Measurements from ENCODE around the gene TBC1D4. TPM values are rescaled to one million over a fixed set of nuclear protein-coding genes. Genes with fewer than 3 reads are reported as not detected.

Gene TBC1D4
- total RNA-seq: 1 to 10 TPM; 2.9 to 7.2 TPM

DNA sequence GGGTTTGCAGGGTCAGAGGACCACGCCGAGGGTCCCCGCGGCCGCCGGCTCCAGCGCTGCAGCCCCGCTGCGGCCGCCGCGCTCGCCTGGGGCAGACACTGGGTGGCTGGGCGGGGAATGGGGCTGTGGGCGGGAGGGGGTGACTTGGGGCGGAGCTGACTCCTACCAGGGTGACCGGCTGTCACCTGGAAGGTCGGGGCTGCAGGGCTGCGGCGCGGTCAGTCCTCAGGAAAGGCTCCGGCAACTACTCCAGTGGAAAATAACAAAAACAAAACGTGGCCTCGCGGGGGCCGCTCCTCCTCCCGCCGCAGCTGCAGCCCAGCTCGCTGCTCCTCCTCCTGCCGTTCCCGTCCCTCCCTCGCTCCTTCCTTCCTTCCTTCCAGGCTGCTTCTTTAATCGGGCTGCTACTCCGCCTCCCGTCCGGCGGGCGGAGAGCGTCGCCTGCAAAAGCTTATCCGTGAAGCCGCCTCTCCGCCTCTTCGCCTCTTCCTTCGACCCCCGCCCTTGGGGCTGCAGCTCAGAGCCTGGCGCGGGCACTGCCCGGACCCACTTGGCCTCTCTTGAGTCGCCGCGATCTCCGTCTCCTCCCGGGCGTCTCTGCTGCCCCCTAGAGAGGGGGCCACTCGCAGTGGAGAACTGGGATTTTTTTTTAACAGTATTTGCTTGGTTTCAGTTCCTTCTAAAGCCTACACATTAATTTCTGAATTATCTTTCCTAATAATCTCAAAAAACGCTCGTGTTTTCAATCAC, at the start of gene TBC1D4:
Gene TBC1D4, minus strand, starts transcription at position 100 of the 750 bp plus-strand sequence. CDS start 402 bp downstream, outside the sequence.
- peak within 1 kb of the TSS; percentile 93 for H3K4me3 Mint-ChIP-seq
- H3K36me3 Mint-ChIP-seq: no peaks in the 10 kb centered on the region
- peaks cover 30% of the 10 kb centered on the region in 2 donors for H3K4me1 Mint-ChIP-seq (ENCODE audit: low read depth in 2 of 2)
- DNase-seq (ENCODE audit: low spot score): peak; percentile 84
- peak within 1 kb of the TSS; percentile 9 to 12 for H3K27ac Mint-ChIP-seq
- H3K27me3 Mint-ChIP-seq: peaks cover 20 to 37% of the 10 kb centered on the region in 2 donors
- H3K9me3 Mint-ChIP-seq: no peaks in the 10 kb centered on the region
- ATAC-seq: peak; percentile 85 to 91

- no peak overlapping the region for H3K27ac Mint-ChIP-seq
These were observed 48.6 kb upstream of the TBC1D4 start for GRCh38 chr13:75530549-75530961.

GRCh38 chr13:75521956-75522355, 40.0 kb upstream of the TBC1D4 start:
- Mint-ChIP-seq H3K9me3 (no peaks in the 10 kb centered on the region), H3K27me3 (no peaks in the 10 kb centered on the region), H3K4me1 (ENCODE audit: low read depth in 2 of 2) (peaks cover 9 to 13% of the 10 kb centered on the region in 2 donors), H3K36me3 (peaks cover 12% of the 10 kb centered on the region), H3K4me3 (no peak overlapping the region), H3K27ac (peak overlapping the region in 1 of 2 donors; percentile 54)
- ATAC-seq: no peak
- DNase-seq (ENCODE audit: low spot score): no peak

More at GRCh38 chr13:75530549-75530961, 48.6 kb upstream of the TBC1D4 start:
- DNase-seq (ENCODE audit: low spot score) (no peak), ATAC-seq (peak; percentile 62 to 81)
- Mint-ChIP-seq H3K9me3 (no peaks in the 10 kb centered on the region), H3K36me3 (peaks cover 8% of the 10 kb centered on the region), H3K4me3 (no peak overlapping the region), H3K4me1 (ENCODE audit: low read depth in 2 of 2) (peaks cover 29 to 44% of the 10 kb centered on the region in 2 donors), H3K27me3 (no peaks in the 10 kb centered on the region)

- H3K4me1 Mint-ChIP-seq (ENCODE audit: low read depth in 2 of 2): peaks cover 15 to 16% of the 10 kb centered on the region in 2 donors
- DNase-seq (ENCODE audit: low spot score): no peak
- ATAC-seq: no peak
- H3K36me3 Mint-ChIP-seq: peaks cover 6% of the 10 kb centered on the region
- no peak overlapping the region for H3K4me3 Mint-ChIP-seq
- no peaks in the 10 kb centered on the region for H3K9me3 Mint-ChIP-seq
- H3K27ac Mint-ChIP-seq: no peak overlapping the region
- H3K27me3 Mint-ChIP-seq: peaks cover 0 to 3% of the 10 kb centered on the region in 2 donors
These were observed 36.6 kb upstream of the TBC1D4 start for GRCh38 chr13:75518439-75519088.

DNA sequence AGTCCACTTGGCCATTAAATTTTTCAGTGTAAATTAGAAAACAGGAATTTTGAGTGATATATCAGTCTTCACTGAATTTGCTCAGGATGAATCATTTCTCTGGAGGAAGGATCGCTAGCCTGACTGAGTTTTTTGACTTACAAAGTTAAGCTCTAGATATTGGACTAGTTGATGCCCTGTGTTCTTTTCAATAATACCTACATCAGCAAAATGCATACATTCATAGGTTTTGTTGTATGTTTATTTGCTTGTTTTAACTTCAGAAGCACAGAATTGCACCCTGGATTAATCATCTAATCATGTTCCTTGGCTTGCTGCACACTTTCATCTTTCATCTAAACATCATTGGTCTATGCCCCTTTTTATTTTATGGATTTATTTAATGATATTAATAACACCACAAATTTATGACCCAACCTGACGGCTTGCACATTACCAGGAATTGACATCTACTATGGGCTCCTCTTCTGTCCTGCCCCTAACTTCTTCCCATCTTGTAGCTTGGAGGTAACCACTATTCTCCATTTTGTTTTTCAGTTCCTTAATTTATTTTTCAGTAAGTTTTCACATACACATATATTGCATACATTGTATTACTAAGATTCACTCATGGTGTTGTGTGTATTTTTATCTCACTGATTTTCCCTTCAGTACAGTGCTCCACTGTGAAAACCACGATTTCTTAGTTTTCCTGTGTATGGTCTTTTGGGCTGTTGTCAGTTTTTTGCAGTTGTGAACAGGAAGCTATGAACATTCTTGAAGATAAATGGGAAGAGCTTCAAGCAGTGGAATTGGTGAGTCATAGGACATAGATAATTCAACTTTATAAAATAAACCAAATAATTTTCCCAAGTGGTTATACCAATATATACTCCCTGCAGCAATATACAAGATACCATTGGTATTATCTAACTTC, 32.4 kb upstream of the TBC1D4 start:
- no peak for ATAC-seq
- no peaks in the 10 kb centered on the region for H3K9me3 Mint-ChIP-seq
- no peak overlapping the region for H3K27ac Mint-ChIP-seq
- peaks cover 0 to 8% of the 10 kb centered on the region in 2 donors for H3K27me3 Mint-ChIP-seq
- peaks cover 6 to 9% of the 10 kb centered on the region in 2 donors for H3K4me1 Mint-ChIP-seq (ENCODE audit: low read depth in 2 of 2)
- H3K4me3 Mint-ChIP-seq: no peak overlapping the region
- H3K36me3 Mint-ChIP-seq: no peaks in the 10 kb centered on the region
- DNase-seq (ENCODE audit: low spot score): no peak

DNA sequence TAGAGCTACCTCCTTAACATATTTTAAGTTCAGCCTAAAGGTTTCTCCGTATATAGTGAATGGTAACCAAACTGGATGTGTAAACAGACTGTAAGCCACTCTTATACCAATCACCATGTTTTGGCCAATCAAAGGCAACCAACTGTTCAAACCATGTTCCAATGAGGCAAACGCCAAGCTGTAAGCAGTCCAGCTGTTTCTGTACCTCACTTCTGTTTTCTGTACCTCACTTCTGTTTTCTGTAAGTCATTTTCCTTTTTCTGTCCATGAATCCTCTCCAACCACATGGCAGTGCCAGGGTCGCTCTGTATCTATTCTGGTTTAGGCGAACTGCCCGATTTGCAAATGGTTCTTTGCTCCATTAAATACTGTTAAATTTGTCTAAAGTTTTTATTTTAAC, 31.3 kb upstream of the TBC1D4 start:
- Mint-ChIP-seq H3K4me3 (no peak overlapping the region), H3K9me3 (no peaks in the 10 kb centered on the region), H3K27me3 (peaks cover 0 to 8% of the 10 kb centered on the region in 2 donors), H3K4me1 (ENCODE audit: low read depth in 2 of 2) (peaks cover 6 to 9% of the 10 kb centered on the region in 2 donors), H3K36me3 (no peaks in the 10 kb centered on the region), H3K27ac (no peak overlapping the region)
- no peak for DNase-seq (ENCODE audit: low spot score)
- no peak for ATAC-seq

DNA sequence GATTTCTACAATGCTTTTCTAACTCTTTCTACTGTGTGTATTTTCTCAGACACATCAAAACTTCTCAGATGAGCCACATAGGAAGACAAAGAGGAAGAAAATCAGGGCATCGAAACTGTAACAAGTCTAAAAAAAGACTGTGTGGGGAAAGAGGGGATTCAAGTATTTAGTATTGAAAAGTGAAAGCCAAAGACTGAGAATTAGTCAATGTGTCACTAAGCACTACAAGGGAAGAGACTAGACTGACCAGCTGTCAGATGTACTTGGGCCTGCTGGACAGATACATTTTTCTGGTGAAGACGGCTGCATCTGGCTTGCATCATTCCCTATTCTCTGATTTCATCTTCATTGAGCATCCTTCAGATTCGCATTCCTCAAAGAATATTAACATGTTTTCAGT, 30.3 kb upstream of the TBC1D4 start:
- H3K4me1 Mint-ChIP-seq (ENCODE audit: low read depth in 2 of 2): peaks cover 6 to 9% of the 10 kb centered on the region in 2 donors
- H3K9me3 Mint-ChIP-seq: no peaks in the 10 kb centered on the region
- no peak overlapping the region for H3K4me3 Mint-ChIP-seq
- ATAC-seq: no peak
- no peak for DNase-seq (ENCODE audit: low spot score)
- no peaks in the 10 kb centered on the region for H3K36me3 Mint-ChIP-seq
- H3K27ac Mint-ChIP-seq: no peak overlapping the region
- H3K27me3 Mint-ChIP-seq: peaks cover 0 to 8% of the 10 kb centered on the region in 2 donors

DNA sequence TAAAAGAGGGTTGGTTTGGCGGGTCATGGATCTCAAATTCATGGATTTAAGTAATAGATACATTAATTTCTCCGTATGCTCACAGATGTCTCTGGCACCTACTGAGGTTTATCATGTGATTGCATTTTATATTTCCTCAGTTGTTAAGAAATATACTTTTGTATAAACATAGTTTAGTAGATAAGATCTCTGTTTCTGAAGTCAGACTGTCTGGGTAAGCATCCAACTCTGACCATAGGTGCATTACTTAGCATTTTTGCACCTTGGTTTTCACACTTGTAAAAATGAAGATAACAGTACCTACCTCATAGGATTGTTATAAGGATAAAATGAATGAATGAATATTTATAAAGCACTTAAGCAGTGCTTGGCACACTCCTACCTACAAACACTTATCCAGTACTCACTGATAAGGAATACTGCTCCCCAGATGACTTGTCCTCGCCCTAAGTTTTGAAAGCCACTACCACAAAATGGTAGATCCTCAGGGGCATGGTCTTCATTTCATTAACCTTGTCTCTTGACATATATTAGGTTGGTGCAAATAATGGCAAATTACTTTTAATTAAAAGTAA, 29.2 kb upstream of the TBC1D4 start:
- no peak for ATAC-seq
- H3K36me3 Mint-ChIP-seq: no peaks in the 10 kb centered on the region
- H3K4me3 Mint-ChIP-seq: no peak overlapping the region
- DNase-seq (ENCODE audit: low spot score): no peak
- H3K27me3 Mint-ChIP-seq: peaks cover 0 to 8% of the 10 kb centered on the region in 2 donors
- H3K9me3 Mint-ChIP-seq: no peaks in the 10 kb centered on the region
- H3K4me1 Mint-ChIP-seq (ENCODE audit: low read depth in 2 of 2): peaks cover 6 to 9% of the 10 kb centered on the region in 2 donors
- H3K27ac Mint-ChIP-seq: no peak overlapping the region

GRCh38 chr13:75508002-75508548, 26.1 kb upstream of the TBC1D4 start:
- H3K27ac Mint-ChIP-seq: no peak overlapping the region

GRCh38 chr13:75507027-75508001, 25.3 kb upstream of the TBC1D4 start:
- ATAC-seq (peak in 1 of 2 donors; percentile 60), DNase-seq (ENCODE audit: low spot score) (no peak)
- no peaks in the 10 kb centered on the region for H3K36me3 Mint-ChIP-seq
- no peaks in the 10 kb centered on the region for H3K27me3 Mint-ChIP-seq
- H3K4me3 Mint-ChIP-seq: no peak overlapping the region
- no peaks in the 10 kb centered on the region for H3K9me3 Mint-ChIP-seq
- H3K27ac Mint-ChIP-seq: no peak overlapping the region
- peaks cover 0 to 3% of the 10 kb centered on the region in 2 donors for H3K4me1 Mint-ChIP-seq (ENCODE audit: low read depth in 2 of 2)

More at GRCh38 chr13:75508002-75508548, 26.1 kb upstream of the TBC1D4 start:
- Mint-ChIP-seq H3K36me3 (no peaks in the 10 kb centered on the region), H3K27me3 (peaks cover 0 to 2% of the 10 kb centered on the region in 2 donors), H3K4me3 (no peak overlapping the region), H3K4me1 (ENCODE audit: low read depth in 2 of 2) (peaks cover 0 to 5% of the 10 kb centered on the region in 2 donors), H3K9me3 (no peaks in the 10 kb centered on the region)
- no peak for DNase-seq (ENCODE audit: low spot score)
- ATAC-seq: peak in 1 of 2 donors; percentile 45

DNA sequence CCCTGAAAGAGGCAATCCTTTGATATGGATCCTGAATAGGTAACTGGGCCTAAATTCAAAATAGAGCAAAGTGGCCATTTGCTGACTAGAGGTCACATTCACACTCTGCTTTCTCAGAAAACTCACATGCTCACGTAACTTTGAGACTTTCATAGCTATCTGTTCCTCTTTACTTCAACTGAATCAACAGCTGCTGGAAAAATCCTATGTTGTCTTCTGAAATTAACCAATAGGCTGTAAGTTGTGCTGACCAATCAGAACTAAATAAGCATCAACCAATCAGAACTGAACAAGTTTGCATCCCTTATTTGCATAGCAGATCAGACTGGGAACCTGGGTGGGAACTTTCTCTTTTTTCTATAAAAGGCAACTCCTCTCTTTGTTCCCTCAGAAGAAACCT, 24.0 kb upstream of the TBC1D4 start:
- ATAC-seq (no peak), DNase-seq (ENCODE audit: low spot score) (no peak)
- Mint-ChIP-seq H3K4me3 (no peak overlapping the region), H3K9me3 (no peaks in the 10 kb centered on the region), H3K27me3 (peaks cover 0 to 5% of the 10 kb centered on the region in 2 donors), H3K4me1 (ENCODE audit: low read depth in 2 of 2) (no peaks in the 10 kb centered on the region), H3K27ac (no peak overlapping the region), H3K36me3 (no peaks in the 10 kb centered on the region)

- Mint-ChIP-seq H3K9me3 (no peaks in the 10 kb centered on the region), H3K27me3 (peaks cover 0 to 6% of the 10 kb centered on the region in 2 donors), H3K27ac (no peak overlapping the region), H3K4me3 (no peak overlapping the region), H3K36me3 (no peaks in the 10 kb centered on the region), H3K4me1 (ENCODE audit: low read depth in 2 of 2) (no peaks in the 10 kb centered on the region)
- DNase-seq (ENCODE audit: low spot score): no peak
- ATAC-seq: no peak
These were observed 23.4 kb upstream of the TBC1D4 start for GRCh38 chr13:75505327-75505726.

All from natural killer cell treated with Interleukin-12 subunit alpha and Interleukin-12 subunit beta and Interleukin-15 and Interleukin-18, amount 100 ng/mL, for 72 hours (primary cell).